ENCODE measurements around the gene THSD4.

- TF ChIP-seq CTCF (IDR thresholded peaks at IDR 0.05) = no peak
- no peak for TF ChIP-seq POLR2AphosphoS5 (IDR thresholded peaks at IDR 0.05)
- no peak for TF ChIP-seq POLR2A (IDR thresholded peaks at IDR 0.05)
- no peak for TF ChIP-seq EP300 (IDR thresholded peaks at IDR 0.05)
Measured at GRCh38 chr15:71713191-71713809, 598.0 kb downstream of the THSD4 start.

Data from upper lobe of left lung (tissue), 4 donors.